ENCODE results near the gene FAM110A.

FAM110A gene

DNA sequence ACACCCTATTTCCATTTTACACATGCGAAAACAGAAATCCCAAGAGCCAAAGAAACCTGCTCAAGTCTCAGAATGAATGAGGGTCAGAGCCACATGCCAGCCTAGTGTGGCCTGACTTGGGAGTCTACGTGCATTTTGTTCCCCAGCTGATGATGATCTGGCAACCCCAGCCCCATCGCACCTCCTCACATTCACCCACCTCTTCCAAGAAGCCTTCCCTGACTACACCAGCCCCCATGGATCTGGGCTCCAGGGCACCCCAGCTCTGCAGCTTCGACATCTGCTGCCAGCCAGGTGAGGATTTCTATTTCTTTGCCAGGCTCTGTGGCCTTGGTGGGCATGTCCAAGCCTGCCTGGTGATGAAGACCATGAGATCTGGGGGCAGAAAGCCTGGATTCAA lies 41.6 kb downstream of the FAM110A start:
- no peak for DNase-seq
- Histone ChIP-seq H3K27me3 (replicated peaks) (no peaks in the 10 kb centered on the region), H3K36me3 (replicated peaks) (no peaks in the 10 kb centered on the region), H3K27ac (no peak overlapping the region), H3K4me3 (ENCODE audit: low read depth, low read length) (no peak overlapping the region)
- TF ChIP-seq, protein P1, sequence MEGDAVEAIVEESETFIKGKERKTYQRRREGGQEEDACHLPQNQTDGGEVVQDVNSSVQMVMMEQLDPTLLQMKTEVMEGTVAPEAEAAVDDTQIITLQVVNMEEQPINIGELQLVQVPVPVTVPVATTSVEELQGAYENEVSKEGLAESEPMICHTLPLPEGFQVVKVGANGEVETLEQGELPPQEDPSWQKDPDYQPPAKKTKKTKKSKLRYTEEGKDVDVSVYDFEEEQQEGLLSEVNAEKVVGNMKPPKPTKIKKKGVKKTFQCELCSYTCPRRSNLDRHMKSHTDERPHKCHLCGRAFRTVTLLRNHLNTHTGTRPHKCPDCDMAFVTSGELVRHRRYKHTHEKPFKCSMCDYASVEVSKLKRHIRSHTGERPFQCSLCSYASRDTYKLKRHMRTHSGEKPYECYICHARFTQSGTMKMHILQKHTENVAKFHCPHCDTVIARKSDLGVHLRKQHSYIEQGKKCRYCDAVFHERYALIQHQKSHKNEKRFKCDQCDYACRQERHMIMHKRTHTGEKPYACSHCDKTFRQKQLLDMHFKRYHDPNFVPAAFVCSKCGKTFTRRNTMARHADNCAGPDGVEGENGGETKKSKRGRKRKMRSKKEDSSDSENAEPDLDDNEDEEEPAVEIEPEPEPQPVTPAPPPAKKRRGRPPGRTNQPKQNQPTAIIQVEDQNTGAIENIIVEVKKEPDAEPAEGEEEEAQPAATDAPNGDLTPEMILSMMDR (IDR thresholded peaks at IDR 0.05; ENCODE audit: low read depth, low read length, missing control alignments): no peak
- in situ Hi-C loops (cut with HindIII; ENCODE audit: low pct_ligation_motif_present, low sequenced_read_pairs): no loop called here

DNA sequence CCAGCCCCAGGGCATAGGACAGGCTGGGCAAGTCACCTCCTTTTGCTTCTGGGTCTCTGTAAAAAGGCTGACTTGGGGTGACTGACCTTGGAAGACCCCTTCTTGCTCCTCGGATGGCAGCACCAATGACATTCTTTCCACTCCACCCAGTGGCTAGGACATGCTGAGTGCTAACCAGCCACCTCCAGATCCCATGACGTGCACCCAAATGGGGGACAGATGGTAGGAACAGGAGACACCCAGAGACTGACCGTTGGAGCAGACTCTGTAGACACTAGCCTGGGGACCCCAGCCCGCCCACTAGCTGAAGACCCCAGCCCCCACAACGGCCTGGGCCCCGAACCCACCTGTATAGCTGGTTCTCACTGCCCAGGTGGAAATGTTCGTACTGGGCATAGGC lies 44.3 kb downstream of the FAM110A start:
- TF ChIP-seq, protein P1 (IDR thresholded peaks at IDR 0.05; ENCODE audit: low read depth, low read length, missing control alignments): no peak
- H3K36me3 ChIP-seq (replicated peaks): no peaks in the 10 kb centered on the region
- no peak for DNase-seq
- H3K4me3 ChIP-seq (ENCODE audit: low read depth, low read length): no peak overlapping the region
- in situ Hi-C loops (cut with HindIII; ENCODE audit: low pct_ligation_motif_present, low sequenced_read_pairs): no loop called here
- H3K27me3 ChIP-seq (replicated peaks): no peaks in the 10 kb centered on the region
- no peak overlapping the region for H3K27ac ChIP-seq

DNA sequence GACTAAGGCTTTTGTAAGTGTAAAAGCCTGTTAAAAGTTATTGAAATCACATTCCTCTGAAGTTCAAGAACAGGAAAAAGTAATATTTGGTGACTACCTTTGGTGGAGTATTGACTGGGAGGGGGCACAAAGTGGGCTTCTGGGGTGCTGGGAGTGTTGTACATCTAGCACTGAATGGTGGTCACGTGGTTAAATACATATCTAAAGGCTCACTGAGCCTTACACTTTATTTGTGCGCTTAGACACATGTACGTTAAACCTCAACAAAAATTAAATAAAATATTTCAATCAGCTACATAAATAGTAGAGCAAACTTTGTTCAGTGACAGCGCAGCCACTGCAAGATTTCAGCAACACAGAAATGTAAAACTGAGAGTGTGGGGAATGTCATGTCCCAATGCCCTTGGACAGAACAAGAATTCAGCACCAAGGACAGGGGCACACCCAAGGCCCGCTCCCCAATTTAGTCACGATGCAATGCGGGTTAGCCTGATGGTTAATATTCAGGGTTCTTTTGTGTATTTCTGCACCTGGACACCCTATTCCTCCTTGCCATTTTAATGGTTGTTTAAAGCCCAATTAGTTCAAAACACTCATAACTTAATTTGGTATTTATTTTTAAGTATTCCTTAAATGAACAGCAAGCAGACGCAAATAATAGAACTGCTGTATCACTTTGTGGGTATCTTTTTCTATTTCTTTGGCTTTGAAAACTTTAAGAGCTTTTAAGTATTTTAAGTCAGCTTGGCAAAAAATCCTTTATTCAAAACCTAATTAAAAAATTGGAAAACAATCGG lies 45.2 kb downstream of the FAM110A start:
- H3K4me3 ChIP-seq (ENCODE audit: low read depth, low read length): no peak overlapping the region
- H3K27ac ChIP-seq: no peak overlapping the region
- no peaks in the 10 kb centered on the region for H3K36me3 ChIP-seq (replicated peaks)
- in situ Hi-C loops (cut with HindIII; ENCODE audit: low pct_ligation_motif_present, low sequenced_read_pairs): no loop called here
- TF ChIP-seq, protein P1 (IDR thresholded peaks at IDR 0.05; ENCODE audit: low read depth, low read length, missing control alignments): no peak
- H3K27me3 ChIP-seq (replicated peaks): no peaks in the 10 kb centered on the region
- no peak for DNase-seq

DNA sequence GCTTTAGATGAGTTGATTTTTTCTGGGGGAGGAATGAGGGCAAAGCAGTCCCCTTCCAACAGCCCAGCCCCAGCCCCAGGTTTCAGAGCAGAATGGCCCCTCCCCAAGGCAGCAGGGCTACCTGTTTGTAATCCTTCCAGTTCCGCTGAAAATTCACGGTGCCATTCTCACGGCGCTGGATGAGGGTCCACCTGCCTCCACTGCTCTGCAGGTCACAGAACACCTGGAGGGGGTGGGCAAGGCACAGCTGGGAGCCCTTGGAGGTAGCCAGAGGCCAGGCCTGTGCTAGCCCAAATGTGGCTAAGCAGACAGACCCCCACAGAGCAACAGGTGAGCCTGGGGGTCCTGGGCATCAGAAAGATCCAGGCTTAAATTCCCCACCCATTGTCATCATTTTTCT lies 46.1 kb downstream of the FAM110A start:
- no peak for DNase-seq
- in situ Hi-C loops (cut with HindIII; ENCODE audit: low pct_ligation_motif_present, low sequenced_read_pairs): no loop called here

DNA sequence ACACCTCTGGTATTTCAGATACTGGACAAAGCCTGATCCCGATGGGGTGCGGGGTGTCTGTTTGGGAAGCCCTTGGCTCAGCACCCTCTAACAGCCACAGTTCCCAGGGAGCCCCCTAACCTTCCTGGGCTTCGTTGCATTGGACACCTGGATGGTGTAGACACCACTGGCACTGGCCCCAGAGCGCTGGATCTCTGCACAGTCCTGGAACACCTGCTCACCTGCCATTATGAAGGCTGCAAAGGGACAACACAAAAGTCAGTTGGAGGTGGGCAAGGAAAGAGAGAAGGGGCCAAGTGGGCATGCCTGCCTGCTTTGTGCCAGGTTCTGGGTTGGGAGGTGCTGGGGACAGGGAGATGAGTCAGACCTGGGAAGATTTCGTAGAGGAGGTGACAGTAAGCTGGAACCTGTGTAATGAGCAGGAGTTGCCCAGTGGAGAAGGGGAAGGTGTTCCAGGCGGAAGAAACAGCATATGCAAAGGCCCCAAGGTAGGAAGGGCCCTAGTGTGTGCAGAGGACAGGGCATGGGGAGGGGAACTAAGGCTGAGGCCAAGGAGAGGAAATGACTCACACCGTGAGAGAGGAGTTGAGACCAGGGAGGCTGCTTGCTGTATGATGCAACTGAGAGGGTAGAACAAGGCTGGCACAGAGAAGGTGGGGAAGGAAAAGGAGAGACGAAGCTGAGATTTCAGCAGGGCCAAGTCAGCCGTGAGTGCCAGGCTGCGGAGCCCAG lies 47.7 kb downstream of the FAM110A start:
- DNase-seq: peak; percentile 33
- Histone ChIP-seq H3K4me3 (ENCODE audit: low read depth, low read length) (no peak overlapping the region), H3K27me3 (replicated peaks) (peaks cover 2% of the 10 kb centered on the region), H3K27ac (no peak overlapping the region), H3K36me3 (replicated peaks) (no peaks in the 10 kb centered on the region)
- in situ Hi-C loops (cut with HindIII; ENCODE audit: low pct_ligation_motif_present, low sequenced_read_pairs): no loop called here
- TF ChIP-seq, protein P1 (IDR thresholded peaks at IDR 0.05; ENCODE audit: low read depth, low read length, missing control alignments): no peak

More for the DNA sequence above, 46.1 kb downstream of the FAM110A start:
- no peaks in the 10 kb centered on the region for H3K36me3 ChIP-seq (replicated peaks)
- H3K4me3 ChIP-seq (ENCODE audit: low read depth, low read length): no peak overlapping the region
- TF ChIP-seq, protein P1 (IDR thresholded peaks at IDR 0.05; ENCODE audit: low read depth, low read length, missing control alignments): no peak
- H3K27ac ChIP-seq: no peak overlapping the region
- no peaks in the 10 kb centered on the region for H3K27me3 ChIP-seq (replicated peaks)

Measured in brain microvascular endothelial cell (primary cell).